GM12891 (cell line): ENCODE data around the gene BAZ2A.

ENCODE experiments used
- PAX5 ChIP-seq: IDR thresholded peaks from 2 replicates; pipeline ENCODE4 v1.6.1; 2011; ENCODE audit warnings: low read length, moderate library complexity, mild to moderate bottlenecking; ENCODE audit not compliant: insufficient read depth, severe bottlenecking
- POLR2A ChIP-seq: IDR thresholded peaks from 2 replicates; pipeline ENCODE4 v1.6.1; 2011; ENCODE audit warnings: low read depth, low read length, control low read depth
- POLR2AphosphoS5 ChIP-seq: IDR thresholded peaks from 2 replicates; pipeline ENCODE4 v1.6.1; 2011; ENCODE audit warnings: low read depth, low read length, control low read depth
- TAF1 ChIP-seq: IDR thresholded peaks from 2 replicates; pipeline ENCODE4 v1.6.1; 2011; ENCODE audit warnings: low read depth, low read length, control low read depth

GRCh38 chr12:56591126-56591525 lies 39.0 kb downstream of the BAZ2A start:
- TF ChIP-seq POLR2A (no peak), POLR2AphosphoS5 (no peak), TAF1 (no peak), PAX5 (no peak)
